CD4-positive, alpha-beta T cell treated with Interleukin-17A for 1 hour (primary cell): Measurements from ENCODE around the gene GTF2H2C_2.
"Not testable (repeated sequence)": the region's sequence is repeated elsewhere in the genome, so short reads cannot be mapped to it uniquely, and the experiment has no call there.

Source experiments
- DNase-seq: peaks from one replicate; pipeline ENCODE4 v3.0.0-alpha.2; 2020

Gene GTF2H2C_2

DNA sequence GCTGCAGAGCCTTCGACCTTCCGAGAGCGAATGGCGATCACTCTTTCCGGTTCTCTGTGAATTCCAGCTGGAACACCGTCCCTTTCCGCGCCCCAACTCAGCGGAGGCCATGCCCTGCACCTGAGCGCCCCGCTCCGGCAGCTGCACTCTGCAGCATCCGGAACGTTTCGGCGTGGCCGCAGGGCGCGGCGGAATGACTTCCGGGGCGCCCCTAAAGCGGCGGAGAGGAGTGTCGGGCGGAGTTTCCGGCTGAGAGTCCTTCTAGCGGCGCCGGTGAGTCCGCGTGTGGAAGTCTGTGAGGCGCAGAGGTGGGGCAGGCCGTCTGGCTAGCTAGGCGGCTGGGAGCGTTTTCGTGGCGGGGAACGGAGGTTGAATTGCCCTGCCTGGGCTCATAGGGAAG is at the start of gene GTF2H2C_2:
Gene GTF2H2C_2 (plus strand): TSS at position 252 of the 400 bp plus-strand sequence.
- not testable (repeated sequence) for DNase-seq

DNA sequence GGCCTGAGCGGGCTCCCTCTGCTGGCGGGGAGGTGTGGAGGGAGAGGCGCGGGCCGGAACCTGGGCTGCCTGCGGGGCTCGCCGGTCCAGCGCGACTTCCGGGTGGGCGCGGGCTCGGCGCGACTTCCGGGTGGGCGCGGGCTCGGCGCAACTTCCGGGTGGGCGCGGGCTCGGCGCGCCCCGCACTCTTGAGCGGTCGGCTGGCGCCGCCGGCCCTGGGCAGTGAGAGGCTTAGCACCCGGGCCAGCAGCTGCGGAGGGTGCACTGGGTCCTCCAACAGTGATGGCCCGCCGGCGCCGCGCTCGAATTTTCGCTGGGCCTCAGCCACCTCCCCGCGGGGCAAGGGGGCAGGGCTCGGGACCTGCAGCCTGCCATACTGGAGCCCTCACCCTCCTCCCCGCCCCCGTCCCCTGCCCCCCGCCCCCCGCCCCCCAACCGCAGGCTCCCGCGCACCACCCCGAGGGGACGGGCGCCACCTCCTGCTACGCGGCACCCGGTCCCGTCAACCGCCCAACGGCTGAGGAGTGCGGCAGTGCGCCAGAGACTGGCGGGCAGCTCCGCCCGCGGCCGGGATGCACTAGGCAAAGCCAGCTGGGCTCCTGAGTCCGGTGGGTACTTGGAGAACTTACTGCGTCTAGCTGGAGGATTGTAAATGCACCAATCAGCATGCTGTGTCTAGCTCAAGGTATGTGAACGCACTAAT is 14.0 kb upstream of the GTF2H2C_2 start:
- peak; percentile 64 for DNase-seq

DNA sequence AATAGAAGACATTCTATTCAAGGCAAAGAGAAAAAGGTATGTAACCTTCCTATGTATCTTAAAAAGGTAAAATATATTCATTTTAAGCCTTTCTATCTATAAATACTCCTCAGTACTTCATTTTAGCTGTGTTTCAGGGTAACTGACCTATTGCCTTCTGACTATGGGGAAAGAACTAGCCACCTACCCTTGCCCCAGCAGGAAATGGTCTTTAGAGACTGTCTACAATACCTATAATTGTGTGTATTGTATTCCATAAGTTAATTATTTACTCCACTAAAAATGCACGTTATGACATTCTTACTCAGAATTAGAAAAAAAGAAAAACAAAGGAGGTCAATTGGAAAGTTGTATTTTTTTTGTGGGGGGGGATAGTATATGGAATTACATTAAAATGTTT is 6.2 kb downstream of the GTF2H2C_2 start:
- not testable (repeated sequence) for DNase-seq

- not testable (repeated sequence) for DNase-seq
These were observed 8.0 kb downstream of the GTF2H2C_2 start for GRCh38 chr5:70423215-70423614.

GRCh38 chr5:70438518-70438917 is 23.4 kb downstream of the GTF2H2C_2 start:
- not testable (repeated sequence) for DNase-seq

DNA sequence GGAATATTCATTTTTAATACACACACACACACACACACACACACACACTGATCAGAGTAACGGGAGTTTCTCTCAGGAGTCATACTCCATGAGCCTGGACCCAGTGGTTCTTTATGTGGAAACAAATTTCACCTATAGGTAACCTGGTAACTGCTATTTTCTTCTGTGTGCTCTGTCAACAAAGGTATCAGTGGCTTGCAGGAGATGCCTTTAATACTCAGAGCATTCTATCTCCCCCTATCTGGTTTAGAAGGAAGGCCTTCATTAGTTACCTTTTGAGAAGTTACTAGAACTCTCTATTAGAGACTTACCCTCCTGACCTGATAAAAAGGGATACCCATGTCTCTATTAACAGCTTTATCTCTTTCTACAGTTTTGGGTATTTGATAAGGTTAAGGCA is 34.4 kb downstream of the GTF2H2C_2 start:
- not testable (repeated sequence) for DNase-seq

DNA sequence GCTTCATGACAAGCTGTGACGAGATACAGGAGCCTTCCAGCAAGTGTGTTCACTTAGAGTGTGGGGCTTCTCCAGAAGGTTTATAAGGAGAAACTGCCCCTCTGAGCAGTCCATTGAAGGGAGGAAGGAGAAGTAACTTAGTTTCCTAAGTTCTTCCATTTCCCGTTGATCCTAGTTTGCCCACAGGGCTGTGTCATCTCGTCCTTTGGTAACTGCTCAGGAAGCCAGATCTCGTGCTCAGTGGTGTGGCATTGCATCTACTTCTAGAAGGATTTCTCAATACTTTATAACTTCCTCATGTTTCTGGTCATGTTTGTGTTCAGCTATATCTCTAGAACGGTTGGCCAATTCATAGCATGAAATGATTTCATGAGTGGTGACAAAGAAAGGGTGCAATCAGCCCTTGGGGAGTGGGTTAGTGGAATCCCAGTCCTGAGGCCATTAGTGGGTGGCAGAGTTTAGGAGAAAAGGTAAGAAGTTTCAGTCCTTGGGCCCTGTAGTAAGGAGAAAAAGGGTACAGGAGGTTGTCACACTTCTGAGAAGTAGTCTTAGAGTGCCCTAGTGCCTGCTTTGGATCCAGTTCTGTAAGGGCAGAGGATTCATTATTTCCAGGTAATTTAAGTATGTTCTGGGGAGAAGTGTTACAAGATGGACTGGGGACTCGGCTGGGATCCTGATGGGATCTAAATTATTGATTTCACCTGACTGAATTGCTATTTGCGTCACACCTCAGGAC is 36.2 kb downstream of the GTF2H2C_2 start:
- not testable (repeated sequence) for DNase-seq

GRCh38 chr5:70457093-70457492 is 41.9 kb downstream of the GTF2H2C_2 start:
- DNase-seq: not testable (repeated sequence)

GRCh38 chr5:70459188-70459587 is 44.0 kb downstream of the GTF2H2C_2 start:
- DNase-seq: not testable (repeated sequence)

- DNase-seq: not testable (repeated sequence)
These were observed 46.8 kb downstream of the GTF2H2C_2 start for GRCh38 chr5:70461984-70462383.

DNA sequence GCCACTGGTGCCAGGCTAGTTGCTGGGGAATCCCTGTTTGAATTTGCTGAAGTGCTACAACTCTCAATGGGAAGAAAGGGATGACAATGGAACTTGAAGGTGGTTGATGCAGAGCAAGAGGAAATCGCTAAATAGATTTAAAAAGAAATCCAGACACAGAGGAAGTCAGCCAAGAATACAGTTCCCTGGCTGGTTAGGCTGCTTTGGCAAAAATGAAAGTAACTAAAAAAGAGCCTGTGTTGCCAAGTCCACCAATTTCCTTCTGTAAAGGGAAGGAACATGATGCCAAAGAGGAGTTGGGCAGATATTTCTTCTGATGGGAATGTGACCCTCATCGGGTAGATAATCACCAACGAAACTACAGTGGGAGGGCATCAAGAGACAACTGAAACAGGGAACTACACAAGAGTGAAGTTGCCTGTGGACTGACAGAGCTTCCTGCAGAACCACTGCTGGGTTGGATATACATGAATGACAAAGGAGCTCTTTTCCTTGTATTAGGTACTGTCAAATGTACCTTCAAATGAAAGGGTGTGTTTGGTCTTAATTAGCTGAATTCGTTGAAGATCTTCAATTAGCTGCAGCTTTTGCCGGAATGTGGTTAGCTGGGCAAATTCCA is 49.0 kb downstream of the GTF2H2C_2 start:
- DNase-seq: not testable (repeated sequence)

GRCh38 chr5:70469926-70470509 is 54.9 kb downstream of the GTF2H2C_2 start:
- DNase-seq: not testable (repeated sequence)
